ENCODE results near the gene DIP2A. TPM values are rescaled to one million over a fixed set of nuclear protein-coding genes. Genes with fewer than 3 reads are reported as not detected.

DIP2A gene
- total RNA-seq, 4 donors from 2014 or later: 19.9 to 40.8 (median 31.1) TPM

DNA sequence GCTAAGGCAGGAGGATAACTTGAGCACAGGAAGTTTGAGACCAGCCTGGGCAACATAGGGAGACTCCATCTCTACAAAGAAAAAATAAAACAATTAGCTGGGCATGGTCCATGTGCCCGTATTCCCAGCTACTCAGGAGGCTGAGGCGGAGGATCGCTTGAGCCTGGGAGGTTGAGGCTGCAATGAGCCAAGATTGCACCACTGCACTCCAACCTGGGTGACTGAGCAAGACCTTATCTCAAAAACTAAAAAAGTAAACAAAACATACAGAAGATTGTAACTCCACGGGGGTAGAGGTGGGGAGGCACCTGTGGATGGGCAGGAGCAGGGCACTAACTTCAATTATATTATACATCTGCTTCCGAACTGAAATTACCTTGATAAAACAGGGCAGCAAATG lies 141.6 kb downstream of the DIP2A start:
- WGBS, 2 donors (ENCODE audit: low coverage in 1 of 2): 83 to 88% methylated on average over 5 of the region's 5 CpGs
- Histone ChIP-seq H3K27me3 (no peaks in the 10 kb centered on the region), H3K4me3 (no peak overlapping the region), H3K36me3 (no peaks in the 10 kb centered on the region), H3K4me1 (peaks cover 0 to 30% (median 7%) of the 10 kb centered on the region in 3 donors), H3K27ac (no peak overlapping the region), H3K9me3 (no peaks in the 10 kb centered on the region)
- ATAC-seq: no peak
- TF ChIP-seq POLR2A (IDR thresholded peaks at IDR 0.05) (no peak), POLR2AphosphoS5 (IDR thresholded peaks at IDR 0.05) (no peak), EP300 (IDR thresholded peaks at IDR 0.05) (no peak)
- TF ChIP-seq, protein P1, sequence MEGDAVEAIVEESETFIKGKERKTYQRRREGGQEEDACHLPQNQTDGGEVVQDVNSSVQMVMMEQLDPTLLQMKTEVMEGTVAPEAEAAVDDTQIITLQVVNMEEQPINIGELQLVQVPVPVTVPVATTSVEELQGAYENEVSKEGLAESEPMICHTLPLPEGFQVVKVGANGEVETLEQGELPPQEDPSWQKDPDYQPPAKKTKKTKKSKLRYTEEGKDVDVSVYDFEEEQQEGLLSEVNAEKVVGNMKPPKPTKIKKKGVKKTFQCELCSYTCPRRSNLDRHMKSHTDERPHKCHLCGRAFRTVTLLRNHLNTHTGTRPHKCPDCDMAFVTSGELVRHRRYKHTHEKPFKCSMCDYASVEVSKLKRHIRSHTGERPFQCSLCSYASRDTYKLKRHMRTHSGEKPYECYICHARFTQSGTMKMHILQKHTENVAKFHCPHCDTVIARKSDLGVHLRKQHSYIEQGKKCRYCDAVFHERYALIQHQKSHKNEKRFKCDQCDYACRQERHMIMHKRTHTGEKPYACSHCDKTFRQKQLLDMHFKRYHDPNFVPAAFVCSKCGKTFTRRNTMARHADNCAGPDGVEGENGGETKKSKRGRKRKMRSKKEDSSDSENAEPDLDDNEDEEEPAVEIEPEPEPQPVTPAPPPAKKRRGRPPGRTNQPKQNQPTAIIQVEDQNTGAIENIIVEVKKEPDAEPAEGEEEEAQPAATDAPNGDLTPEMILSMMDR (IDR thresholded peaks at IDR 0.05): no peak

DNA sequence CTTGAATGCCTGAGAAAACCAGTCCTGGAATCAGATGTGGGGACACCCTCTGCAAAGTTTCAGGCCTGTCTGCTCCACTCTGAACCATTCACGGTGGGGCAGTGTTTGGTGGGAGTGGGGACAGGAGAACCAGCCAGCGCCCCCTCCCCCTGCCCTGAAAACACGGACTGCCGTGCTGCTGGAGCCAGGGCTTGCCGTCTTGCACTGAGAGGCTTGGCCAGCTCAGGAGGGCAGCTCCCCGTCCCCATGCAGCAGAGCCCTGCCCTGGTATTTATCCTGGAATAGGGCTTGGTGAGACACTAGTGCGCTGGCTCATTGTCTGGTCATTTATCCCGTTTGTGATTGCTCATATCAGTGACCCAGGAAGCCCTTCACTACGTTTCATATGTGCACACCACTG lies 142.3 kb downstream of the DIP2A start:
- no peaks in the 10 kb centered on the region for H3K36me3 ChIP-seq
- H3K27me3 ChIP-seq: no peaks in the 10 kb centered on the region
- no peaks in the 10 kb centered on the region for H3K9me3 ChIP-seq
- H3K27ac ChIP-seq: no peak overlapping the region
- TF ChIP-seq POLR2A (IDR thresholded peaks at IDR 0.05) (no peak), POLR2AphosphoS5 (IDR thresholded peaks at IDR 0.05) (no peak), EP300 (IDR thresholded peaks at IDR 0.05) (no peak)
- TF ChIP-seq, protein P1 (IDR thresholded peaks at IDR 0.05): no peak
- peak overlapping the region in 1 of 2 donors; percentile 15 for H3K4me3 ChIP-seq
- ATAC-seq: no peak
- H3K4me1 ChIP-seq: peaks cover 0 to 35% (median 7%) of the 10 kb centered on the region in 3 donors
- 75% methylated on average over 6 of the region's 9 CpGs; no CpG with 5 or more reads in 1 of the 2 donors for WGBS, 2 donors (ENCODE audit: low coverage in 1 of 2)

DNA sequence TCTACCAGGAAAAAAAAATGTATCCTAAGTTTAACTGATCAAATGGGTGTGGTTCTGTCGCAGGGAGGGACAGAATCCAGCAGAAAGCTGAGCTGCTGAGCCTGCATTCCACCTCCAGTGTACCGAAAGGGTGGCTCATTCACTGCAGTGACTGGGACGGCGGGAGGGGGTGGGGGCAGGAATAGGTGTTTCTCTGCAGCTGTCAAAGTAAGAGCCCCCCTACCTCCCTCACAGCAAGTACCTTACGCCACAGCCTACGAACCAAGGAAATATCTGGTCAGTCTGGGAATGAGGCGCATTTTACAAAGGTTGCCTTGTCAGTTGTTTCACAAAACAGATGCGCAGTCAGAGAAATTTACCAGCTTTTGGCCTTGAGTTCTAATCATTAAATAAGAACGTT lies 144.5 kb downstream of the DIP2A start:
- Histone ChIP-seq H3K4me1 (peaks cover 0 to 35% (median 7%) of the 10 kb centered on the region in 3 donors), H3K27ac (no peak overlapping the region), H3K36me3 (no peaks in the 10 kb centered on the region), H3K4me3 (peak overlapping the region in 1 of 2 donors; percentile 22), H3K27me3 (no peaks in the 10 kb centered on the region), H3K9me3 (no peaks in the 10 kb centered on the region)
- TF ChIP-seq POLR2A (IDR thresholded peaks at IDR 0.05) (no peak), POLR2AphosphoS5 (IDR thresholded peaks at IDR 0.05) (no peak), EP300 (IDR thresholded peaks at IDR 0.05) (no peak)
- TF ChIP-seq, protein P1 (IDR thresholded peaks at IDR 0.05): no peak
- no peak for ATAC-seq
- 32 to 54% methylated on average over 6 of the region's 9 CpGs for WGBS, 2 donors (ENCODE audit: low coverage in 1 of 2)

DNA sequence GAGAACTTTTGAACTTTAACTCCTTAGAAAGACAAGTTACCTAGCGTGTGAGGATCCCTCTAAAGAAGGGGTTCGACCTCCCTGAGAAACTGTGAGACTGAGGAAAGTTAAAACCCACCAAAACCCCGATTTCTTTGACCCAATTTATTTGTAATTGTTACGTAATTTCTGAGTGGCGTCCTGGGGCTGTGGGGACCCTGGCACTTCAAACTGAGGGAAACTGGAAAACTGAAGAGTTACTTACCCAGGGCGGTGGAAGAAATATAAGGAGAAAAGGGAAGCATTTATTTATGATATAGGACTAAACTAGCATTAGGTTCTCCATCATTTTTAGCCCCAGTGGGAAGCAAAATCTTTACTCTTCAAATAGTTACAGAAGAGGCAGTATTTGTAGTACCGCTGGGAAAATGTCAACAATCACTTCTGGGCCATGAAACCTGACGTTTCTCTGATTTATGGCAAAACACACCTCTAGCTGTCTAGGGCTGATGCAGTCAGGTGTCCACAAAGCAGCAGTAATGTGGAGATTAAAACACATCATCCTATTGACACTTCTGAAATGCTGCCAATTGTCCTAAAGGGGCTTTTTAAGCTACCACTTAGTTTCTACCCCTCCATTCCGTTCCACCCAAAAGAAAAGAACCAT lies 145.8 kb downstream of the DIP2A start:
- peak overlapping the region in 1 of 2 donors; percentile 22 for H3K4me3 ChIP-seq
- H3K27me3 ChIP-seq: no peaks in the 10 kb centered on the region
- TF ChIP-seq POLR2A (IDR thresholded peaks at IDR 0.05) (no peak), EP300 (IDR thresholded peaks at IDR 0.05) (no peak), POLR2AphosphoS5 (IDR thresholded peaks at IDR 0.05) (no peak)
- TF ChIP-seq, protein P1 (IDR thresholded peaks at IDR 0.05): no peak
- no peaks in the 10 kb centered on the region for H3K36me3 ChIP-seq
- peak overlapping the region in 2 of 4 donors; percentile 52 to 57 for H3K27ac ChIP-seq
- WGBS, 2 donors (ENCODE audit: low coverage in 1 of 2): 77 to 80% methylated on average over 9 of the region's 9 CpGs
- H3K9me3 ChIP-seq: no peaks in the 10 kb centered on the region
- no peak for ATAC-seq
- H3K4me1 ChIP-seq: peaks cover 0 to 23% (median 0%) of the 10 kb centered on the region in 3 donors

Measured in gastroesophageal sphincter (tissue), 4 donors.